ENCODE data around the gene TLL1. TPM values are rescaled to one million over a fixed set of nuclear protein-coding genes. Genes with fewer than 3 reads are reported as not detected.
A peak's percentile ranks its signal among the peaks of the same experiment; 100 is the strongest.

The TLL1 gene
- not detected for polyA plus RNA-seq (2012; ENCODE audit: insufficient read depth, insufficient read length, low read depth)

- H3K4me3 ChIP-seq (ENCODE audit: low read depth, low read length) = peak within 1 kb of the TSS; percentile 66
- H3K36me3 ChIP-seq = no peaks in the 10 kb centered on the region
- TF ChIP-seq, protein P1, sequence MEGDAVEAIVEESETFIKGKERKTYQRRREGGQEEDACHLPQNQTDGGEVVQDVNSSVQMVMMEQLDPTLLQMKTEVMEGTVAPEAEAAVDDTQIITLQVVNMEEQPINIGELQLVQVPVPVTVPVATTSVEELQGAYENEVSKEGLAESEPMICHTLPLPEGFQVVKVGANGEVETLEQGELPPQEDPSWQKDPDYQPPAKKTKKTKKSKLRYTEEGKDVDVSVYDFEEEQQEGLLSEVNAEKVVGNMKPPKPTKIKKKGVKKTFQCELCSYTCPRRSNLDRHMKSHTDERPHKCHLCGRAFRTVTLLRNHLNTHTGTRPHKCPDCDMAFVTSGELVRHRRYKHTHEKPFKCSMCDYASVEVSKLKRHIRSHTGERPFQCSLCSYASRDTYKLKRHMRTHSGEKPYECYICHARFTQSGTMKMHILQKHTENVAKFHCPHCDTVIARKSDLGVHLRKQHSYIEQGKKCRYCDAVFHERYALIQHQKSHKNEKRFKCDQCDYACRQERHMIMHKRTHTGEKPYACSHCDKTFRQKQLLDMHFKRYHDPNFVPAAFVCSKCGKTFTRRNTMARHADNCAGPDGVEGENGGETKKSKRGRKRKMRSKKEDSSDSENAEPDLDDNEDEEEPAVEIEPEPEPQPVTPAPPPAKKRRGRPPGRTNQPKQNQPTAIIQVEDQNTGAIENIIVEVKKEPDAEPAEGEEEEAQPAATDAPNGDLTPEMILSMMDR (IDR thresholded peaks at IDR 0.05; ENCODE audit: low read depth, low read length) = no peak
- peaks cover 72% of the 10 kb centered on the region for H3K27me3 ChIP-seq
- DNase-seq = peak; percentile 14
- H3K4me1 ChIP-seq = no peaks in the 10 kb centered on the region
- no peaks in the 10 kb centered on the region; the same call in 1 of the 2 replicates for H3K9me3 ChIP-seq
Observed at GRCh38 chr4:165872461-165873297, at the start of gene TLL1. Gene TLL1 (plus strand): TSS chr4:165873237. CDS start chr4:165873905, 668 bp downstream.

- H3K27me3 ChIP-seq = no peaks in the 10 kb centered on the region
- H3K9me3 ChIP-seq = no peaks in the 10 kb centered on the region
- H3K36me3 ChIP-seq = no peaks in the 10 kb centered on the region
- DNase-seq = no peak
- no peak overlapping the region for H3K4me3 ChIP-seq (ENCODE audit: low read depth, low read length)
- TF ChIP-seq, protein P1 (IDR thresholded peaks at IDR 0.05; ENCODE audit: low read depth, low read length) = no peak
- H3K4me1 ChIP-seq = no peaks in the 10 kb centered on the region
Observed at GRCh38 chr4:165826166-165826565, 46.9 kb upstream of the TLL1 start.

DNA sequence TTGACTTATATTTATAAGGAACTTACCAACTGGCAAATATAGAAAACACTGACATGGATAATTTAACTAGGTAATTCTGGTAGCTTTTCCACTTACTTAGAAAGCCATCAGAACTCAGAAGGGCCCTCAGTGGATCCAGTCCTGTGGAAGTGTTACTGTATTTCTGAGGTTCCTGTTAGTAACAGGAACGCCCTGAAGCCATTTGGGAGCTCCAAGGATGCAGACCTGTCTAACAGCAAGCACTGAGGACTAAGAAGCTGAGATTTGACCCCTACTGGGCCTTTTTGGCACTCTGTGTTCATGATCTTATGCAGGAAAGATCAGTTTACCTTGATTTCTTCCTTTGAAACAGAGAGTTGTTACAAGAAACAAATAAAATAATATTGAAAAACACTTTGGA lies 46.0 kb upstream of the TLL1 start:
- TF ChIP-seq, protein P1 (IDR thresholded peaks at IDR 0.05; ENCODE audit: low read depth, low read length) = no peak
- H3K4me3 ChIP-seq (ENCODE audit: low read depth, low read length) = no peak overlapping the region
- H3K36me3 ChIP-seq = no peaks in the 10 kb centered on the region
- no peaks in the 10 kb centered on the region for H3K27me3 ChIP-seq
- H3K9me3 ChIP-seq = no peaks in the 10 kb centered on the region
- no peak for DNase-seq
- no peaks in the 10 kb centered on the region for H3K4me1 ChIP-seq

- DNase-seq = no peak
- H3K4me1 ChIP-seq = no peaks in the 10 kb centered on the region
- TF ChIP-seq, protein P1 (IDR thresholded peaks at IDR 0.05; ENCODE audit: low read depth, low read length) = no peak
Observed at GRCh38 chr4:165828928-165829327, 44.1 kb upstream of the TLL1 start.

GRCh38 chr4:165834116-165834515 lies 38.9 kb upstream of the TLL1 start:
- DNase-seq = no peak
- Histone ChIP-seq H3K4me1 (no peaks in the 10 kb centered on the region), H3K4me3 (ENCODE audit: low read depth, low read length) (no peak overlapping the region), H3K27me3 (no peaks in the 10 kb centered on the region), H3K9me3 (no peaks in the 10 kb centered on the region), H3K36me3 (no peaks in the 10 kb centered on the region)
- TF ChIP-seq, protein P1 (IDR thresholded peaks at IDR 0.05; ENCODE audit: low read depth, low read length) = no peak

More at GRCh38 chr4:165828928-165829327, 44.1 kb upstream of the TLL1 start:
- Histone ChIP-seq H3K4me3 (ENCODE audit: low read depth, low read length) (no peak overlapping the region), H3K36me3 (no peaks in the 10 kb centered on the region), H3K27me3 (no peaks in the 10 kb centered on the region), H3K9me3 (no peaks in the 10 kb centered on the region)

DNA sequence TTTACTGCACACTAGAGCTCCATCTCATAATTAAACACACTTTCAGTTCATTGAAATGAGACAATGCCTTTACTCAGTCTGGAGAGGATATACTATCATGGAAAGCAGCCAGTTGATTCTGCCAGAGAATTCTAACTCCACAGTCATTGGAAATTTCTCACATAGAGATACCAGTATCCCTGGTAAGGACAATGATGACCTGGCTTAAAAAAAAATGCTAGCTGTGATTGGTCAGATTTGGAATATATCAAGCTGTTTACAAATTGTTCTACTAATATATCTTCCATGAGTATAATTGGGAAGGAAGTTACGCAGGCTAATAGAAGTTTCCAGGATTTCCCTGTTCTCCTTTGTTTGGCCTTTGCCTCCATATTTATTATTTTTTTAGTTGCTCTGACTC lies 34.5 kb upstream of the TLL1 start:
- Histone ChIP-seq H3K4me3 (ENCODE audit: low read depth, low read length) (no peak overlapping the region), H3K27me3 (no peaks in the 10 kb centered on the region), H3K9me3 (no peaks in the 10 kb centered on the region), H3K36me3 (no peaks in the 10 kb centered on the region), H3K4me1 (no peaks in the 10 kb centered on the region)
- TF ChIP-seq, protein P1 (IDR thresholded peaks at IDR 0.05; ENCODE audit: low read depth, low read length) = no peak
- DNase-seq = no peak
